GM21529 (cell line): ENCODE measurements around the gene DGKA.

ENCODE experiments used
- ATAC-seq: cut with Tn5 transposase; IDR thresholded peaks from one replicate; pipeline ENCODE4 v1.9.1; 2021; ENCODE audit not compliant: unreplicated experiment

The DGKA gene

GRCh38 chr12:55931317-55931779, 386 bp downstream of the DGKA start:
- no peak for ATAC-seq

GRCh38 chr12:55931780-55932550, 1.0 kb downstream of the DGKA start:
- ATAC-seq = no peak

- ATAC-seq = no peak
Measured at GRCh38 chr12:55932551-55932910, 1.6 kb downstream of the DGKA start.

- no peak for ATAC-seq
Measured at GRCh38 chr12:55933169-55933798, 2.3 kb downstream of the DGKA start.

GRCh38 chr12:55933799-55934742, 3.1 kb downstream of the DGKA start:
- ATAC-seq = no peak

- ATAC-seq = no peak
Measured at GRCh38 chr12:55934773-55935172, 3.8 kb downstream of the DGKA start.

- no peak for ATAC-seq
Measured at GRCh38 chr12:55935738-55936151, 4.8 kb downstream of the DGKA start.

- no peak for ATAC-seq
Measured at GRCh38 chr12:55937981-55938380, 7.0 kb downstream of the DGKA start.

GRCh38 chr12:55938826-55939501, 8.0 kb downstream of the DGKA start:
- ATAC-seq = no peak

- ATAC-seq = peak; percentile 97
Measured at GRCh38 chr12:55940065-55940732, 9.2 kb downstream of the DGKA start.

- ATAC-seq = no peak
Measured at GRCh38 chr12:55942055-55942454, 11.1 kb downstream of the DGKA start.

- ATAC-seq = no peak
Measured at GRCh38 chr12:55942577-55943136, 11.7 kb downstream of the DGKA start.

GRCh38 chr12:55946553-55946952, 15.6 kb downstream of the DGKA start:
- ATAC-seq = no peak

GRCh38 chr12:55955344-55955743, 24.4 kb downstream of the DGKA start:
- ATAC-seq = no peak

- ATAC-seq = no peak
Measured at GRCh38 chr12:55955800-55956508, 25.0 kb downstream of the DGKA start.

GRCh38 chr12:55957106-55957859, 26.3 kb downstream of the DGKA start:
- ATAC-seq = no peak

GRCh38 chr12:55963760-55964159, 32.8 kb downstream of the DGKA start:
- no peak for ATAC-seq

- no peak for ATAC-seq
Measured at GRCh38 chr12:55965240-55965639, 34.3 kb downstream of the DGKA start.

GRCh38 chr12:55965941-55966407, 35.0 kb downstream of the DGKA start, which contains the start of gene PMEL:
Gene PMEL (minus strand): TSS chr12:55966042. CDS start chr12:55966011, 31 bp downstream.
- ATAC-seq = peak; percentile 7
